ENCODE data around the gene SYTL3.

SYTL3 gene

GRCh38 chr6:158796353-158796752 lies 146.5 kb downstream of the SYTL3 start:
- no peak for TF ChIP-seq CTCF (conservative IDR thresholded peaks at IDR 0.05; ENCODE audit: low read length)
- no peak overlapping the region for H3K4me3 ChIP-seq (ENCODE audit: low read length)
- no peak for DNase-seq (ENCODE audit: low read depth)

- peak; percentile 91 for DNase-seq (ENCODE audit: low read depth)
- TF ChIP-seq CTCF (conservative IDR thresholded peaks at IDR 0.05; ENCODE audit: low read length): no peak
- H3K4me3 ChIP-seq (ENCODE audit: low read length): no peak overlapping the region
Measured at GRCh38 chr6:158797331-158798310, 147.8 kb downstream of the SYTL3 start.

DNA sequence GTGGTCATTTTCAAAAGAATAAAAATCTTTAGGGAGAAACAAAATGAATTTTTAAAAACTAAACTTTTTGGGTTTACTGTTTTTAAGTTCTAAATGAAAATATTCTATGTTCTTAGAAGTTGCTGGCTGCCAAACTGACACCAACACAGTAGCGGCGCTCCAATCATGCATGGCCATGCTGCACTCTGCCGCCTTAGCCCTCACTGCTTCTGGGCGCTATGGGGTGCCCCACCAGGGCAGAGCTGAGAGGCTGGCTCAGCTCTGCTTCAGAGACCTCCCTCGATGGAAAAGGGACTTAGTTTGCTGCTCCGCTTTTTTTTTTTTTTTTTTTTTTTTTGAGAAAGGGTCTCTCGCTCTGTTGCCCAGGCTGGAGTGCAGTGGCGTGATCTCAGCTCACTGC lies 148.5 kb downstream of the SYTL3 start:
- no peak for TF ChIP-seq CTCF (conservative IDR thresholded peaks at IDR 0.05; ENCODE audit: low read length)
- no peak for DNase-seq (ENCODE audit: low read depth)
- H3K4me3 ChIP-seq (ENCODE audit: low read length): no peak overlapping the region

GRCh38 chr6:158799051-158799792 lies 149.4 kb downstream of the SYTL3 start:
- peak; percentile 36 for DNase-seq (ENCODE audit: low read depth)
- TF ChIP-seq CTCF (conservative IDR thresholded peaks at IDR 0.05; ENCODE audit: low read length): no peak
- no peak overlapping the region for H3K4me3 ChIP-seq (ENCODE audit: low read length)

GRCh38 chr6:158801655-158802294 lies 151.9 kb downstream of the SYTL3 start:
- TF ChIP-seq CTCF (conservative IDR thresholded peaks at IDR 0.05; ENCODE audit: low read length): no peak
- H3K4me3 ChIP-seq (ENCODE audit: low read length): no peak overlapping the region
- DNase-seq (ENCODE audit: low read depth): no peak

DNA sequence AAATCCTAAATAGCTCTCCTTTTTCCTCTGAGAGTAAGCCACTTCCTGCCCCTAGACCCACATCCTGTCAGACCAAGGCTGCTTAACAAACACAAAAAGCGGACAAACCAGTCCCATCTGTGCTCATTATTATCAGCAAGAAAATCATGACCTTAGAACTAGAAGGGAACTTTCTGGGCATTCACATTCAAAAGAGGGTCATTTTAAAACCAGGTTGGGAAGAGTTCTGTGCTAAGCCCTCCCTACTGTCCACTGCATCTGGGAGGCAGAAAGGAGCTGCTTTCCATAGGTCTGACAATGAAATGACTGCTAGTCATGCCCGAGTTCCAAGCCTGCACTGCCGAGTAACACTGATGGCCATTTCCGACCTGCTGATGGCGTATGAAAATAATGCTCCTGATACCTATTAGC lies 153.9 kb downstream of the SYTL3 start:
- TF ChIP-seq CTCF (conservative IDR thresholded peaks at IDR 0.05; ENCODE audit: low read length): no peak
- H3K4me3 ChIP-seq (ENCODE audit: low read length): no peak overlapping the region
- peak; percentile 54 for DNase-seq (ENCODE audit: low read depth)

Data from AG10803 (cell line).